K562 (cell line): Measurements from ENCODE around the gene AFDN. TPM values are rescaled to one million over a fixed set of nuclear protein-coding genes. Genes with fewer than 3 reads are reported as not detected.
A peak's percentile ranks its signal among the peaks of the same experiment; 100 is the strongest.

ENCODE experiments used
- BRCA1 ChIP-seq, 2 experiments: fragments of 450-650 bp in 1 of 2; sonication (generic) in 1 of 2; formaldehyde crosslinking in 1 of 2; IDR thresholded peaks; 2 replicates each; pipeline versions ENCODE4 v1.5.0 to v1.6.1; 2017 to 2020; ENCODE audit warnings: mild to moderate bottlenecking in 1 of 2, missing genetic modification reagents in 1 of 2
- CREB1 ChIP-seq, 2 experiments: sonication (generic) in 1 of 2; formaldehyde crosslinking in 1 of 2; IDR thresholded peaks; 2 replicates each; pipeline versions ENCODE4 v1.6.1 to v1.8.0; 2012 to 2022; ENCODE audit warnings: inconsistent platforms in 1 of 2, mild to moderate bottlenecking in 1 of 2, missing genetic modification reagents in 1 of 2, moderate library complexity in 1 of 2
- KDM5B ChIP-seq: fragments of 200-600 bp; sonication (generic); IDR thresholded peaks from 2 replicates; pipeline ENCODE4 v1.6.1; 2012; ENCODE audit warnings: low read depth, mild to moderate bottlenecking, moderate library complexity, low read length, control low read depth, inconsistent platforms; ENCODE audit not compliant: insufficient replicate concordance
- KLF13 ChIP-seq: fragments of 450-650 bp; IDR thresholded peaks from 2 replicates; pipeline ENCODE4 v1.6.1; 2016; ENCODE audit warnings: missing genetic modification characterization, low read depth, mild to moderate bottlenecking, missing compliant biosample characterization, moderate library complexity, borderline replicate concordance
- MED1 ChIP-seq: sonication (generic); formaldehyde crosslinking; IDR thresholded peaks from 2 replicates; pipeline ENCODE4 v1.8.1; 2023; ENCODE audit warnings: missing genetic modification reagents, borderline replicate concordance
- MYC ChIP-seq, 2 experiments: fragments of 250-450 bp in 1 of 2; sonication (Bioruptor Pico) in 1 of 2; IDR thresholded peaks; 2 replicates each; pipeline versions ENCODE4 v1.5.1 to v1.6.1; 2012 to 2021; ENCODE audit warnings: low read depth in 2 of 2, borderline replicate concordance in 1 of 2, improper control_type of control experiment in 1 of 2, low read length in 1 of 2, mild to moderate bottlenecking in 1 of 2, moderate library complexity in 1 of 2
- POLR2A ChIP-seq: fragments of 450-650 bp; conservative IDR thresholded peaks from 2 replicates; pipeline ENCODE4 v1.6.1; 2016
- SMAD2 ChIP-seq: fragments of 150-350 bp; IDR thresholded peaks from 2 replicates; pipeline ENCODE4 v1.6.1; 2014; ENCODE audit warnings: low read depth, mild to moderate bottlenecking, low read length
- SRSF3 ChIP-seq: fragments of 200-400 bp; formaldehyde crosslinking; IDR thresholded peaks from 2 replicates; pipeline ENCODE4 v1.6.1; 2016; ENCODE audit warnings: mild to moderate bottlenecking, low read length, moderate library complexity; ENCODE audit not compliant: insufficient read depth
- TFAP4 ChIP-seq: sonication (generic); formaldehyde crosslinking; IDR thresholded peaks from 2 replicates; pipeline ENCODE4 v1.8.0; 2022; ENCODE audit warnings: missing genetic modification reagents, mild to moderate bottlenecking, moderate library complexity, borderline replicate concordance
- ZHX1 ChIP-seq: fragments of 150-350 bp; conservative IDR thresholded peaks from 2 replicates; pipeline ENCODE4 v1.6.1; 2014; ENCODE audit warnings: low read length
- ZNF12 ChIP-seq: sonication (generic); formaldehyde crosslinking; IDR thresholded peaks from 2 replicates; pipeline ENCODE4 v1.4.0; 2020; ENCODE audit warnings: mild to moderate bottlenecking, missing genetic modification reagents
- ZNF830 ChIP-seq: fragments of 250-450 bp; sonication (Bioruptor Pico); IDR thresholded peaks from 2 replicates; pipeline ENCODE4 v1.5.0; 2021; ENCODE audit warnings: mild to moderate bottlenecking
- polyA plus RNA-seq, 8 experiments: library from polyadenylated mRNA; depleted of rRNA in 4 of 8; stranded (reverse) in 5 of 8; unstranded in 3 of 8; fragments of >200 nt; fragmentation: Nextera tagmentation in 2 of 8; fragmentation: Illumina TruSeq in 1 of 8; extraction: Ambion mirVana in 2 of 8; extraction: Trizol in 1 of 8; gene quantifications; 2 replicates each; pipeline versions ENCODE4 v1.2.1 to v1.2.3, GENCODE V29; 2011 to 2014; ENCODE audit warnings: inconsistent platforms in 1 of 8, missing spikeins in 1 of 8
- total RNA-seq, 7 experiments: library from RNA; depleted of rRNA in 6 of 7; stranded (reverse); fragments of >200 nt in 6 of 7; fragmentation: Illumina TruSeq in 2 of 7; extraction: Trizol in 2 of 7; gene quantifications; 2 replicates each; pipeline versions ENCODE4 v1.2.1 to v1.2.3, GENCODE V29; 2011 to 2021; ENCODE audit warnings: low replicate concordance in 1 of 7
- TF ChIP-seq, protein P1 (sequence below): fragments of 250-450 bp; sonication (Bioruptor Pico); IDR thresholded peaks from 2 replicates; pipeline ENCODE4 v1.5.1; 2021; ENCODE audit warnings: mild to moderate bottlenecking
- TF ChIP-seq, protein P2 (sequence below): IDR thresholded peaks from 2 replicates; pipeline ENCODE4 v1.6.1; 2014; ENCODE audit warnings: antibody characterized with exemption
- TF ChIP-seq, protein P3 (sequence below): fragments of 450-650 bp; formaldehyde crosslinking; IDR thresholded peaks from 2 replicates; pipeline ENCODE4 v1.4.0; 2022; ENCODE audit warnings: missing genetic modification characterization

AFDN gene
- total and polyA plus RNA-seq, 9 of the 15 experiments (the other 6 are each of a cell fraction or from before 2014, with no cell fraction given): 7.2 to 129 (median 105) TPM

DNA sequence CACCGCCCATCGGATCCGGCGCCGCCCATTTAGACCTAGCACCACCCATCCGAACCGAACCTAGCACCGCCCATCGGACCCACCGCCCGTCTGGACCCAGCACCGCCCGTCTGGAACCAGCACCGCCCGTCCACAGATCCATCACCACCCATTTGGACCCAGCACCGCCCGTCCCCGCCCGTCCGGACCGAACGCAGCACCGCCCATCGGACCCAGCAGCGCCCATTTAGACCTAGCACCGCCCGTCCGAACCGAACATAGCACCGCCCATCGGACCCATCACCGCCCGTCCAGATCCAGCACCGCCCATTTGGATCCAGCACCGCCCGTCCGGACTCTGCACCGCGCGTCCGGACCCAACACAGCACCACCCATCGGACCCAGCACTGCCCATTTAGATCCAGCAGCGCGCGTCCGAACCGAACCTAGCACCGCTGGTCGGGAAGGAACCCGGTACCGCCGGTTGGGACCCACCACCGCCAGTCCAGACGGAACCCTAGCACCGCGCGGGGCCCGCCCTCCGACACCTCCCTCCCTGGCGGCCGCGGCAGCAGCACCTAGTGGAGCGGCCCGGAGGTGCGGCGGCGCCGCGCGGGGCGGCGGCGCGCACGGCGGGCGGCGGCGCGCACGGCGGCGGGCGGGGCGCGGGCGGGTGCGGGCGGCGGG lies 348 bp upstream of the AFDN start (continued):
- TF ChIP-seq ZNF12 (CRISPR knock-in tag) (0 out of 2 replicates have a peak, but pooled peaks have one; percentile 23), BRCA1 (IDR thresholded peaks at IDR 0.05) (no peak), BRCA1 (CRISPR knock-in tag; IDR thresholded peaks at IDR 0.05) (no peak), SMAD2 (no peak), MED1 (no peak), CREB1 (IDR thresholded peaks at IDR 0.05) (no peak), CREB1 (CRISPR knock-in tag; IDR thresholded peaks at IDR 0.05) (0 out of 2 replicates have a peak, but pooled peaks have one; percentile 18), POLR2A (no peak), KLF13 (tag) (no peak), TFAP4 (CRISPR knock-in tag) (0 out of 2 replicates have a peak, but pooled peaks have one; percentile 44), ZHX1 (no peak), ZNF830 (no peak), SRSF3 (no peak), MYC (IDR thresholded peaks at IDR 0.05; ENCODE audit: low read depth, low read length) (0 out of 2 replicates have a peak, but pooled peaks have one; percentile 20), MYC (CRISPR knock-in tag; IDR thresholded peaks at IDR 0.05; ENCODE audit: borderline replicate concordance, low read depth) (no peak), KDM5B (peak; percentile 44)
- TF ChIP-seq, protein P1, sequence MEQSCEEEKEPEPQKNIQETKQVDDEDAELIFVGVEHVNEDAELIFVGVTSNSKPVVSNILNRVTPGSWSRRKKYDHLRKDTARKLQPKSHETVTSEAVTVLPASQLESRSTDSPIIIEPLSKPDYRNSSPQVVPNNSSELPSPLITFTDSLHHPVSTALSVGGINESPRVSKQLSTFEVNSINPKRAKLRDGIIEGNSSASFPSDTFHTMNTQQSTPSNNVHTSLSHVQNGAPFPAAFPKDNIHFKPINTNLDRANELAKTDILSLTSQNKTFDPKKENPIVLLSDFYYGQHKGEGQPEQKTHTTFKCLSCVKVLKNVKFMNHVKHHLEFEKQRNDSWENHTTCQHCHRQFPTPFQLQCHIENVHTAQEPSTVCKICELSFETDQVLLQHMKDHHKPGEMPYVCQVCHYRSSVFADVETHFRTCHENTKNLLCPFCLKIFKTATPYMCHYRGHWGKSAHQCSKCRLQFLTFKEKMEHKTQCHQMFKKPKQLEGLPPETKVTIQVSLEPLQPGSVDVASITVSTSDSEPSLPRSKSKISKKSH: no peak
- TF ChIP-seq, protein P2, sequence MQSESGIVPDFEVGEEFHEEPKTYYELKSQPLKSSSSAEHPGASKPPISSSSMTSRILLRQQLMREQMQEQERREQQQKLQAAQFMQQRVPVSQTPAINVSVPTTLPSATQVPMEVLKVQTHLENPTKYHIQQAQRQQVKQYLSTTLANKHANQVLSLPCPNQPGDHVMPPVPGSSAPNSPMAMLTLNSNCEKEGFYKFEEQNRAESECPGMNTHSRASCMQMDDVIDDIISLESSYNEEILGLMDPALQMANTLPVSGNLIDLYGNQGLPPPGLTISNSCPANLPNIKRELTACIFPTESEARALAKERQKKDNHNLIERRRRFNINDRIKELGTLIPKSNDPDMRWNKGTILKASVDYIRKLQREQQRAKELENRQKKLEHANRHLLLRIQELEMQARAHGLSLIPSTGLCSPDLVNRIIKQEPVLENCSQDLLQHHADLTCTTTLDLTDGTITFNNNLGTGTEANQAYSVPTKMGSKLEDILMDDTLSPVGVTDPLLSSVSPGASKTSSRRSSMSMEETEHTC: no peak
- TF ChIP-seq, protein P3, sequence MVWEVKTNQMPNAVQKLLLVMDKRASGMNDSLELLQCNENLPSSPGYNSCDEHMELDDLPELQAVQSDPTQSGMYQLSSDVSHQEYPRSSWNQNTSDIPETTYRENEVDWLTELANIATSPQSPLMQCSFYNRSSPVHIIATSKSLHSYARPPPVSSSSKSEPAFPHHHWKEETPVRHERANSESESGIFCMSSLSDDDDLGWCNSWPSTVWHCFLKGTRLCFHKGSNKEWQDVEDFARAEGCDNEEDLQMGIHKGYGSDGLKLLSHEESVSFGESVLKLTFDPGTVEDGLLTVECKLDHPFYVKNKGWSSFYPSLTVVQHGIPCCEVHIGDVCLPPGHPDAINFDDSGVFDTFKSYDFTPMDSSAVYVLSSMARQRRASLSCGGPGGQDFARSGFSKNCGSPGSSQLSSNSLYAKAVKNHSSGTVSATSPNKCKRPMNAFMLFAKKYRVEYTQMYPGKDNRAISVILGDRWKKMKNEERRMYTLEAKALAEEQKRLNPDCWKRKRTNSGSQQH: no peak
